ENCODE data around the gene NPTX2. TPM values are rescaled to one million over a fixed set of nuclear protein-coding genes. Genes with fewer than 3 reads are reported as not detected.
A peak's percentile ranks its signal among the peaks of the same experiment; 100 is the strongest.

NPTX2 gene
- total and polyA plus RNA-seq, 2 donors from 2014 or later, result 0.26 to 2.0 TPM

GRCh38 chr7:98668255-98668654, 51.2 kb downstream of the NPTX2 start:
- no peak for FAIRE-seq

GRCh38 chr7:98669329-98670000, 52.4 kb downstream of the NPTX2 start:
- no peak for TF ChIP-seq CTCF (IDR thresholded peaks at IDR 0.05; ENCODE audit: borderline replicate concordance, extremely low read depth, insufficient read depth)
- Histone ChIP-seq H3K27ac (ENCODE audit: low read depth in 2 of 2, low read length in 2 of 2) (no peak overlapping the region), H3K4me1 (ENCODE audit: control insufficient read depth in 2 of 3, insufficient read depth in 2 of 3, low read depth in 1 of 3, low read length in 3 of 3) (no peaks in the 10 kb centered on the region), H3K9me3 (ENCODE audit: control insufficient read depth in 2 of 3, insufficient read depth in 1 of 3, low read length in 3 of 3) (peaks cover 0 to 5% (median 0%) of the 10 kb centered on the region in 3 donors), H3K36me3 (ENCODE audit: control insufficient read depth in 2 of 3, insufficient read depth in 3 of 3, low read length in 3 of 3) (no peaks in the 10 kb centered on the region), H3K9ac (ENCODE audit: low read length in 3 of 3) (no peak overlapping the region), H3K4me3 (ENCODE audit: low read length in 3 of 3) (no peak overlapping the region), H3K27me3 (ENCODE audit: control insufficient read depth, insufficient read depth, low read length) (no peaks in the 10 kb centered on the region)
- peak in 1 of 5 donors; percentile 49 for DNase-seq
- no peak for FAIRE-seq
- intact Hi-C loops (cut with DNase I), result no loop called here

More at GRCh38 chr7:98668255-98668654, 51.2 kb downstream of the NPTX2 start:
- Histone ChIP-seq H3K27me3 (ENCODE audit: control insufficient read depth, insufficient read depth, low read length) (no peaks in the 10 kb centered on the region), H3K9ac (ENCODE audit: low read length in 3 of 3) (no peak overlapping the region), H3K4me1 (ENCODE audit: control insufficient read depth in 2 of 3, insufficient read depth in 2 of 3, low read depth in 1 of 3, low read length in 3 of 3) (no peaks in the 10 kb centered on the region), H3K36me3 (ENCODE audit: control insufficient read depth in 2 of 3, insufficient read depth in 3 of 3, low read length in 3 of 3) (no peaks in the 10 kb centered on the region), H3K4me3 (ENCODE audit: low read length in 3 of 3) (no peak overlapping the region), H3K27ac (ENCODE audit: low read depth in 2 of 2, low read length in 2 of 2) (no peak overlapping the region), H3K9me3 (ENCODE audit: control insufficient read depth in 2 of 3, insufficient read depth in 1 of 3, low read length in 3 of 3) (peaks cover 0 to 5% (median 0%) of the 10 kb centered on the region in 3 donors)
- DNase-seq, result peak in 4 of 5 donors; percentile 48 to 63 (median 57)
- intact Hi-C loops (cut with DNase I), result no loop called here
- TF ChIP-seq CTCF (IDR thresholded peaks at IDR 0.05; ENCODE audit: borderline replicate concordance, extremely low read depth, insufficient read depth), result no peak

- Histone ChIP-seq H3K36me3 (ENCODE audit: control insufficient read depth in 2 of 3, insufficient read depth in 3 of 3, low read length in 3 of 3) (no peaks in the 10 kb centered on the region), H3K4me1 (ENCODE audit: control insufficient read depth in 2 of 3, insufficient read depth in 2 of 3, low read depth in 1 of 3, low read length in 3 of 3) (no peaks in the 10 kb centered on the region), H3K27me3 (ENCODE audit: control insufficient read depth, insufficient read depth, low read length) (no peaks in the 10 kb centered on the region), H3K4me3 (ENCODE audit: low read length in 3 of 3) (no peak overlapping the region), H3K9me3 (ENCODE audit: control insufficient read depth in 2 of 3, insufficient read depth in 1 of 3, low read length in 3 of 3) (peaks cover 0 to 5% (median 0%) of the 10 kb centered on the region in 3 donors), H3K27ac (ENCODE audit: low read depth in 2 of 2, low read length in 2 of 2) (no peak overlapping the region), H3K9ac (ENCODE audit: low read length in 3 of 3) (no peak overlapping the region)
- no peak for TF ChIP-seq CTCF (IDR thresholded peaks at IDR 0.05; ENCODE audit: borderline replicate concordance, extremely low read depth, insufficient read depth)
- DNase-seq, result no peak
- intact Hi-C loops (cut with DNase I), result no loop called here
- FAIRE-seq, result no peak
Observed at GRCh38 chr7:98670186-98670585, 53.1 kb downstream of the NPTX2 start.

Measured in kidney (tissue), 14 donors.